NCI-H2171 treated with DMSO at 0.1 percent for 48 hours (cell line): ENCODE measurements around the gene LYZL2.
"Not testable (repeated sequence)": the region's sequence is repeated elsewhere in the genome, so short reads cannot be mapped to it uniquely, and the experiment has no call there.

Experiments
- DNase-seq: peaks from one replicate; lab custom pipeline; 2025; lab: John Stamatoyannopoulos, UW

The LYZL2 gene

GRCh38 chr10:30639946-30640786, 10.6 kb upstream of the LYZL2 start:
- DNase-seq = peak; percentile 17

GRCh38 chr10:30637881-30638467, 8.4 kb upstream of the LYZL2 start:
- DNase-seq = no peak

- no peak for DNase-seq
Observed at GRCh38 chr10:30631188-30631587, 1.6 kb upstream of the LYZL2 start.

- no peak for DNase-seq
Observed at GRCh38 chr10:30630571-30630970, 1.0 kb upstream of the LYZL2 start.

GRCh38 chr10:30628576-30628975, 977 bp downstream of the LYZL2 start:
- DNase-seq = not testable (repeated sequence)

DNA sequence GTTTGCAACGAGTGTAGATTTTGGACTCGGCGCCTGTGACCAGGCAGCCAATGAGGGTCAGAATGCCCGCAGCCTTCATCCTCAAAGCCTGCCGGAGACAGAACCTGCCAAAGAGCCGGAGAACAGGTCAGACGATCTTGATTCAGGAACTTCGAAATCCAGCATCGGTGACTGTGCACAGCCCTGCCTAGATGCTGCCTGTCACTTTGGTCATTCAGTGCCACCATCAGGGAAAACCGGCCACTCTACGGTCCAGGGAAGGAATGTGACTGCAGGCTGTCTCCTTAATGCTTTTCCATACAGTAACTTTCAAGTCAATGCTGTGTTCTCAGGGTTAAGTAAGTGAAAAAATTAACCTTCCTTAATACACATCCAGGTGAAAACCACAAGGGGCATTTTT, 2.7 kb downstream of the LYZL2 start:
- DNase-seq = not testable (repeated sequence)

DNA sequence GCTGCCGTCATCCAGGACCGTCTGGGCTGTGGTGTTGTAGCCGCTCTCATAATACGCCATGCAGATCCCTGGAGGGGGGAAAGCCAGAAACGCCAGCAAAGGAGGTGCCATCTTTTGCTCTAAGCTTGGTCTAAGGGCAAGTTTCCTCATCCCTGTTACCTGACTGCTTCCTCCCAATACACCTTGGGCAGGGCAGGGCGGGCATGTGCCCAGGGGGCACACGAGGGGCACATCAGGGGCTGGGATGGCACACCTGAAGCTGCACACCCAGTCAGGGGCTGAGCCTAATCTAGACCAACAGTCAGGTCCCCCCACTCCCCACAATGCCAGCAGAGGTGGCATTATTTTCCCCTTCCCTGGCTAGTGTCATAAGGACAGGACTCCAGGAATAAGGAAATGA, 3.4 kb downstream of the LYZL2 start:
- DNase-seq = not testable (repeated sequence)

DNA sequence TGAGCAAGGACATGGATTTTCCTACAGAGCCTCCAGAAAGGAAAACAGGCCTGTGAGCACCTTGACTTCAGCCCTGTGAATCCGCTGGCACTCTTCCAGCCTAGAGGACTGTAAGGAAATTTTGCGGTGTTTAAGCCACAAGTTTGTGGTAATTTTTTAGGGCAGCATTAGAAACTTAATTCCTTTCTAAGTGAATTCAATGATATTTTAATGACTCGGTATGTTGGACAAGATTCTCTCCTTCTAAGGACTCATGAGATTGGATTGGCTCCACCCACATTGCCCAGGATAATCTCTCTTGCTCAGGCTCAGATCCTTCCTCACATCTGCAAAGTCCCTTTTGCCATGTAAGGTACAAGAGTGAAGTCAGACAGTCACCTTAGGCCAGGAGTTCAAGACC, 4.5 kb downstream of the LYZL2 start:
- DNase-seq = no peak

- DNase-seq = no peak
Observed at GRCh38 chr10:30619966-30620365, 9.6 kb downstream of the LYZL2 start.

DNA sequence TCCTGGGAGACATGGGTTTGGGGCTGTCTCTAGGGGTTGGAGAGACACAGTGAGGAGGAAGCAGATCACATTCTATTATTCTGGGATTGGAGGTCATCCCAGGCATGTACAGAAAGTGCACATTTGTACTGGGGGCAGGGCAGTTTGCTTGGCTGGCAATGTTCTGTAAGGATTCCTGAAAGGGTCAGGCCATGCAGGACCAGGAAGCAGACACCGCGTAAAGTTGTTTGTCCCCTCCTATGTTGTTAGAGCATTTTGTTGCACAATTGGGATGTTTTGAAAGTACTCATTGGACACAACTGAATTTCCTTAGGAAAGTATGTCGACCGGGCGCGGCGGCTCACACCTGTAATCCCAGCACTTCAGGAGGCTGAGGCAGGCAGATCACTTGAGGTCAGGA, 12.5 kb downstream of the LYZL2 start:
- DNase-seq = no peak

DNA sequence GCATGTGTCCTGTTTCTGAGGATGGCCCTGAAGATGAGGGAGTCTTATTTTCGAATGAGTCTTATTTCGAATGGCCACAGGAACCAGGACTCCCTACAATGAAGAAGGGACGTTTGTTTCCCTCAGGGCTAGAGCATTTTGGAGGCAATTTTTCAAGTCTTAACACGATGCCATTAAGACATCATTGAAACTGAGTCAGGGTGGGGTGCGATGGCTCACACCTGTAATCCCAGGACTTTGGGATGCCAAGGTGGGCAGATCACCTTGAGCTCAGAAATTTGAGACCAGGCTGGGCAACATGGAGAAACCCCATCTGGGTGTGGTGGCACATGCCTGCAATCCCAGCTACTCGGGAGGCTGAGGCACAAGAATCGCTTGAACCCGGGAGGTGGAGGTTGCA, 18.5 kb downstream of the LYZL2 start:
- DNase-seq = not testable (repeated sequence)

- no peak for DNase-seq
Observed at GRCh38 chr10:30607814-30608213, 21.7 kb downstream of the LYZL2 start.

DNA sequence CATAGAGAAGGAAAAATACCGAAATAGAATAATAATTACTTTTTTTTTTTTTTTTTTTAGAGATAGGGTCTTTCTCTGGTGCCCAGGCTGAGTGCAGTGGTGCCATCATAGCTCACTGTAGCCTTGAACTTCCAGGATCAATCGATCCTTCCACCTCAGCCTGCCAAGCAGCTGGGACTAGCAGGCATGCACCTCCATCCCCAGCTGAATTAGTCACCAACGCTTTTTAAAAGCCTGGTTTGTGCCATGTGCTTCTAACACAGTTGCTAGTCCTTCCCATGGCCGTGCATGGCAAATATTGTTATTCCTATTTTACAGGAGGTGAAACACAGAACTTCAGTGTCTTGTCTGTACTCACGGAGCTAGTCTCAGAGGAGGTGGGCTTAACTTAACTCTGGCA, 23.2 kb downstream of the LYZL2 start:
- DNase-seq = no peak

GRCh38 chr10:30605341-30606121, 24.0 kb downstream of the LYZL2 start:
- DNase-seq = not testable (repeated sequence)

DNA sequence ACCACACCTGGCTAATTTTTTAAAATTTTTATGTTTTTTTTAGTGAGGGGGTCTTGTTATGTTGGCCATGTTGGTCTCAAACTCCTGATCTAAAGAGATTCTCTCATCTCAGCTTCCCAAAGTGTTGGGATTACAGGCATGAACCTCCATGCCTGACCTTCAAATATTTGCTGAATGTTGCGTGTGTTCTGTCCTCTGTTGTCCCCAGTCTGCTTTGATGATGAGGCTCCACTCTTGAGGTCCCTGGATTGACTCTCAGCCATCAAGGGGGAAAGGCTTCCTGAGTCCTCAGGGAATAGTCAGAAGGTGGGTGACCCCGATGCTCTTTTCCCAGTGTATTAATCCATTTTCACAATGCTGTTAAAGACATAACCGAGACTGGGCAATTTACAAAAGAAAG, 26.0 kb downstream of the LYZL2 start:
- DNase-seq = no peak

GRCh38 chr10:30602747-30603146, 26.8 kb downstream of the LYZL2 start:
- no peak for DNase-seq

- DNase-seq = no peak
Observed at GRCh38 chr10:30600005-30600404, 29.5 kb downstream of the LYZL2 start.

DNA sequence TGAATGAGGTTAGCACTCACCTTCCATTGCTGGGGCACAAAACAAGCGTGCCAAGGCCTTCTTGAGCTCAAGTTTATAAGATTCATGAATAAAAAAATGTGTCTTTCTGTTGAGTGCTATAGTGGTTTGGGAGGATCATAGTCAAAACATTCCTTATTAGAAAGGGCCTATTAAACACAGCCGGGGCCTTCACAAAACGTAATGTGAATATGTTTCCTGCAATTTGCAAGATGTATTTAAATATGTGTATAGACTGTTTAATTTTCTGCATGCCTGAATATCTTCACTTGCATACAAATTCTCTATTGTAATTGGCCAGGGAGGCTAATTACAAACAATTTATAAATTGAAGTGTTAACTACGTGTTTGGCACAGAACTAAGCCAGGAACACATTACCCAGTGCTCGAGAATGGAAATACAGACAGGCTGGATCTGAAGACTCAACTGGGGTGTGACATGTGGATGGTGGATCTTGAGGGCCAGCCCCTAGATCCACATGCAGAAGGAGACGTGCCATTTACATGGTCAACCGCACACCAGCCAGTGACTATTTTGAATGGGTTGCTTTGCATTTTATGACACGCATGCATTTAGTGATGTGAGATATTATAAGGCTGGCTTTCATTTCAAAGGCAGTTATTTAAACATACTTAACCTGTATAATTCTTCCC, 31.3 kb downstream of the LYZL2 start:
- no peak for DNase-seq

- not testable (repeated sequence) for DNase-seq
Observed at GRCh38 chr10:30597433-30597824, 32.1 kb downstream of the LYZL2 start.

- DNase-seq = not testable (repeated sequence)
Observed at GRCh38 chr10:30596493-30597432, 32.8 kb downstream of the LYZL2 start.

GRCh38 chr10:30596013-30596412, 33.5 kb downstream of the LYZL2 start:
- no peak for DNase-seq
